ENCODE data around the gene TTC28. TPM values are rescaled to one million over a fixed set of nuclear protein-coding genes. Genes with fewer than 3 reads are reported as not detected.

The TTC28 gene
- total RNA-seq, 4 donors from 2014 or later, result 10.2 to 23.8 (median 13.4) TPM

DNA sequence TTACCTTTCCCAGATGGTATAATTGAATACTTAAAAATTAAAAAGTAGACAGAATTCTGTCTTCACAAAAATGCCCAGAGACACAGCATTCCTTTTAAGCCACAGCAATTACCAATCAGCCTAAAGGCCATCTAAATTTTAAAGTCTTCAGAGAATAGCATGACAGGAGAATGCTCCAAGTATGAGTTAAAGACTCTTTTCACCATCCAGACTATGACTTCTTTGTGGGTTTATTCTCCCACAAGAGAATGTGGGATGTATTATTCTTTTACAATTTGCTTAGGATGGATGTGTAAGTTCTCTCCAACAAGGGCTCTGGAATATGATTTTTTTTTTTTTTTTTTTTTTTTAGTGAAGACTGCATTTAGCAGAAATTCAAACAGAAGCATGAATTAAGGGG, 249.9 kb downstream of the TTC28 start:
- TF ChIP-seq POLR2A (IDR thresholded peaks at IDR 0.05), result no peak
- TF ChIP-seq, protein P1, sequence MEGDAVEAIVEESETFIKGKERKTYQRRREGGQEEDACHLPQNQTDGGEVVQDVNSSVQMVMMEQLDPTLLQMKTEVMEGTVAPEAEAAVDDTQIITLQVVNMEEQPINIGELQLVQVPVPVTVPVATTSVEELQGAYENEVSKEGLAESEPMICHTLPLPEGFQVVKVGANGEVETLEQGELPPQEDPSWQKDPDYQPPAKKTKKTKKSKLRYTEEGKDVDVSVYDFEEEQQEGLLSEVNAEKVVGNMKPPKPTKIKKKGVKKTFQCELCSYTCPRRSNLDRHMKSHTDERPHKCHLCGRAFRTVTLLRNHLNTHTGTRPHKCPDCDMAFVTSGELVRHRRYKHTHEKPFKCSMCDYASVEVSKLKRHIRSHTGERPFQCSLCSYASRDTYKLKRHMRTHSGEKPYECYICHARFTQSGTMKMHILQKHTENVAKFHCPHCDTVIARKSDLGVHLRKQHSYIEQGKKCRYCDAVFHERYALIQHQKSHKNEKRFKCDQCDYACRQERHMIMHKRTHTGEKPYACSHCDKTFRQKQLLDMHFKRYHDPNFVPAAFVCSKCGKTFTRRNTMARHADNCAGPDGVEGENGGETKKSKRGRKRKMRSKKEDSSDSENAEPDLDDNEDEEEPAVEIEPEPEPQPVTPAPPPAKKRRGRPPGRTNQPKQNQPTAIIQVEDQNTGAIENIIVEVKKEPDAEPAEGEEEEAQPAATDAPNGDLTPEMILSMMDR (IDR thresholded peaks at IDR 0.05), result no peak
- no peak for DNase-seq (ENCODE audit: low spot score in 2 of 2)
- intact Hi-C loops (cut with DNase I; ENCODE audit: low total_unique reads), result no loop called here
- no peak overlapping the region for H3K4me3 ChIP-seq (ENCODE audit: low read depth, poor library complexity, severe bottlenecking)

DNA sequence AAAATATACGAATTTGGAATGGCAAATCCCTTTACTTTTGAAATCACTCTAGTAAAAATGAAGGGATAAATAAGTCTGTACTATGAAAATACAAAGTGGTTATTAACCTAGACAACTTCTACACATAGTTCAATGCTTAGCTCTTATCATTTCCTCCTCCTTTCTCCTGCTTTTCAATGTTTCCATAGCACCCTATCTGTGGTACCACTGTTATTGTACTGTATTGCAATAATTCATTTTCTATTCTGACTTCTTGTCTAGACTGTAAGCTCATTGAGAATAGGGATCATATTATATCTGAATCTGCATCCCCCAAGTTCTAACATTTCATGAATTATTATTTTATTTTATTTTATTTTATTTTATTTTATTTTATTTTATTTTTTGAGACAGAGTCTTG, 251.4 kb downstream of the TTC28 start:
- 88 to 91% methylated on average over 1 of the region's 1 CpG for whole genome bisulfite sequencing, 2 donors
- TF ChIP-seq POLR2A (IDR thresholded peaks at IDR 0.05), result no peak
- TF ChIP-seq, protein P1 (IDR thresholded peaks at IDR 0.05), result no peak
- no peak overlapping the region for H3K4me3 ChIP-seq (ENCODE audit: low read depth, poor library complexity, severe bottlenecking)
- intact Hi-C loops (cut with DNase I; ENCODE audit: low total_unique reads), result no loop called here
- no peak for DNase-seq (ENCODE audit: low spot score in 2 of 2)

- H3K4me3 ChIP-seq (ENCODE audit: low read depth, poor library complexity, severe bottlenecking), result no peak overlapping the region
- 61 to 74% methylated on average over 3 of the region's 3 CpGs for WGBS, 2 donors
- TF ChIP-seq, protein P1 (IDR thresholded peaks at IDR 0.05), result no peak
- TF ChIP-seq POLR2A (IDR thresholded peaks at IDR 0.05), result no peak
- no peak for DNase-seq (ENCODE audit: low spot score in 2 of 2)
- intact Hi-C loops (cut with DNase I; ENCODE audit: low total_unique reads), result no loop called here
Observed at GRCh38 chr22:28426346-28427132, 253.1 kb downstream of the TTC28 start.

GRCh38 chr22:28425211-28425610, 254.4 kb downstream of the TTC28 start:
- DNase-seq (ENCODE audit: low spot score in 2 of 2), result no peak
- intact Hi-C loops (cut with DNase I; ENCODE audit: low total_unique reads), result no loop called here
- WGBS, 2 donors, result 96 to 100% methylated on average over 2 of the region's 2 CpGs
- TF ChIP-seq, protein P1 (IDR thresholded peaks at IDR 0.05), result no peak
- no peak overlapping the region for H3K4me3 ChIP-seq (ENCODE audit: low read depth, poor library complexity, severe bottlenecking)

DNA sequence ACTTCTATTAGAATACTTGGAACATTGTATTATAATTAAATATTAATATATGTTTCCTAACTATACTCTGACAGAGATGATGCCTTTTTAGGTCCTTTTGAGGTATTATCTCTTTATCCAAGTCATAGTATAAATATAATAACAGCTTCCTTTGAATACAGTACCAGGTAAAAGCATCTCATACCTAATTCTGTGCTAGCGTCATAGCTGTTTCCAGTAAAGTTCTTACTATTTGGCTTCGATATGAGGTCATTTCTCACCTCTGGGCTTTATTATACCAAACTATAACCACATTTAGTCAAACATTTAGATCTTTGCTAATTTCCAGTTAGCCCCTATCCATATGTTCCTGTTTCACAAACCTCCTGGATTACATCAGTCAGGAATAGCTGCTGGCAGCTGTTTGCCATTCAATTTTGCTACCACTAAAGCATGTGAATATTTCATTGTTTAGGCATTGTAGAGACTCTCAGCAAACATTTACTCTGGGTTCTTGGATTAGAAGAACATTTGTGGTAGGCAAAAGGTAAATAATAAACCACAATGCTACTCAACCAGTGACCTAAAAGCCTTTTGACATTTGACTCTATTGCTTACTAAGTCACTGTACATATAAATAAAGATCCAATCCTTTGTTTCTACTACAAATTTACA, 255.1 kb downstream of the TTC28 start:
- WGBS, 2 donors, result 90 to 96% methylated on average over 2 of the region's 2 CpGs
- DNase-seq (ENCODE audit: low spot score in 2 of 2), result no peak
- intact Hi-C loops (cut with DNase I; ENCODE audit: low total_unique reads), result no loop called here
- H3K4me3 ChIP-seq (ENCODE audit: low read depth, poor library complexity, severe bottlenecking), result no peak overlapping the region
- TF ChIP-seq, protein P1 (IDR thresholded peaks at IDR 0.05), result no peak
- no peak for TF ChIP-seq POLR2A (IDR thresholded peaks at IDR 0.05)

Measured in lower leg skin (tissue), 4 donors.